Neural progenitor cell (in vitro differentiated cells): ENCODE results near the gene RGN. TPM values are rescaled to one million over a fixed set of nuclear protein-coding genes. Genes with fewer than 3 reads are reported as not detected.

ENCODE experiments used
- DNase-seq: peaks from one replicate; pipeline ENCODE4 v3.0.0-alpha.2; 2016; ENCODE audit warnings: low spot score
- H2AFZ ChIP-seq: fragments of 200-600 bp; sonication (generic); replicated peaks from 2 replicates; pipeline ENCODE4 v1.6.1; 2016; ENCODE audit warnings: antibody characterized with exemption
- H3F3A ChIP-seq: fragments of 200-600 bp; sonication (generic); 2 replicates; pipeline ENCODE4 v1.6.1; 2016; ENCODE audit warnings: antibody characterized with exemption, low read depth
- H3K27ac ChIP-seq: fragments of 200-600 bp; sonication (generic); 2 replicates; pipeline ENCODE4 v1.5.1; 2016; ENCODE audit warnings: mild to moderate bottlenecking
- H3K27me3 ChIP-seq: fragments of 200-600 bp; sonication (generic); 2 replicates; pipeline ENCODE4 v1.6.1; 2016; ENCODE audit warnings: mild to moderate bottlenecking, moderate library complexity
- H3K36me3 ChIP-seq: fragments of 200-600 bp; sonication (generic); 2 replicates; pipeline ENCODE4 v1.5.1; 2016
- H3K4me1 ChIP-seq: fragments of 200-600 bp; sonication (generic); 2 replicates; pipeline ENCODE4 v1.6.1; 2016; ENCODE audit warnings: mixed run types
- H3K4me2 ChIP-seq: fragments of 200-600 bp; sonication (generic); 2 replicates; pipeline ENCODE4 v1.6.1; 2016
- H3K4me3 ChIP-seq: fragments of 200-600 bp; sonication (generic); 2 replicates; pipeline ENCODE4 v1.5.1; 2016
- H3K79me2 ChIP-seq: fragments of 200-600 bp; sonication (generic); 2 replicates; pipeline ENCODE4 v1.6.1; 2016; ENCODE audit warnings: low read depth
- H3K9ac ChIP-seq: fragments of 200-600 bp; sonication (generic); 2 replicates; pipeline ENCODE4 v1.6.1; 2016
- H3K9me3 ChIP-seq: fragments of 200-600 bp; sonication (generic); 2 replicates; pipeline ENCODE4 v1.5.1; 2016; ENCODE audit warnings: low read depth
- H4K20me1 ChIP-seq: fragments of 200-600 bp; sonication (generic); 2 replicates; pipeline ENCODE4 v1.6.1; 2016; ENCODE audit warnings: low read depth
- H3K27ac Mint-ChIP-seq: 3 replicates; pipeline ENCODE4 v1.8.0; 2021; ENCODE audit warnings: mixed read lengths
- H3K27me3 Mint-ChIP-seq: 2 replicates; pipeline ENCODE4 v1.8.0; 2022; ENCODE audit warnings: low read depth, mild to moderate bottlenecking, inconsistent platforms, moderate library complexity, mixed read lengths; ENCODE audit not compliant: insufficient read depth
- H3K36me3 Mint-ChIP-seq: 3 replicates; pipeline ENCODE4 v1.8.0; 2021; ENCODE audit warnings: mixed read lengths
- H3K4me1 Mint-ChIP-seq: 3 replicates; pipeline ENCODE4 v1.8.0; 2021; ENCODE audit warnings: mixed read lengths
- H3K4me3 Mint-ChIP-seq: 3 replicates; pipeline ENCODE4 v1.8.0; 2021; ENCODE audit warnings: mild to moderate bottlenecking, moderate library complexity, mixed read lengths
- H3K9me3 Mint-ChIP-seq: 3 replicates; pipeline ENCODE4 v1.8.0; 2020; ENCODE audit warnings: mixed read lengths
- CTCF ChIP-seq: fragments of 200-600 bp; sonication (generic); IDR thresholded peaks from 2 replicates; pipeline ENCODE4 v1.5.1; 2017; ENCODE audit warnings: antibody characterized with exemption, mild to moderate bottlenecking
- EZH2 ChIP-seq: fragments of 200-600 bp; sonication (generic); IDR thresholded peaks from 2 replicates; pipeline ENCODE4 v1.6.1; 2017; ENCODE audit warnings: antibody characterized with exemption, mild to moderate bottlenecking, moderate library complexity
- EZH2phosphoT487 ChIP-seq: fragments of 200-600 bp; sonication (generic); IDR thresholded peaks from 2 replicates; pipeline ENCODE4 v1.6.1; 2017; ENCODE audit warnings: antibody characterized with exemption
- total RNA-seq: library from RNA; depleted of rRNA; stranded (reverse); fragments of >200 nt; gene quantifications from 2 replicates; pipeline ENCODE4 v1.2.3, GENCODE V29; 2015; ENCODE audit warnings: low replicate concordance

Gene RGN
- total RNA-seq, 1 donor from 2014 or later = 0.92 TPM

- peak; percentile 29 for DNase-seq
- H3K4me1 Mint-ChIP-seq = peaks cover 9% of the 10 kb centered on the region
- Histone ChIP-seq H3F3A (peaks cover 24% of the 10 kb centered on the region), H3K9me3 (no peaks in the 10 kb centered on the region), H3K4me3 (no peak overlapping the region), H3K27ac (no peak overlapping the region), H3K27me3 (no peaks in the 10 kb centered on the region), H3K4me2 (no peak overlapping the region), H3K4me1 (peaks cover 8% of the 10 kb centered on the region), H2AFZ (no peak overlapping the region), H3K9ac (no peak overlapping the region), H3K36me3 (no peaks in the 10 kb centered on the region), H3K79me2 (no peaks in the 10 kb centered on the region), H4K20me1 (no peaks in the 10 kb centered on the region)
- TF ChIP-seq EZH2 (no peak), CTCF (peak; percentile 60)
- H3K4me3 Mint-ChIP-seq = no peak overlapping the region
- H3K36me3 Mint-ChIP-seq = no peaks in the 10 kb centered on the region
- peaks cover 2% of the 10 kb centered on the region for H3K27me3 Mint-ChIP-seq
- H3K9me3 Mint-ChIP-seq = peaks cover 4% of the 10 kb centered on the region
- no peak overlapping the region for H3K27ac Mint-ChIP-seq
Measured at GRCh38 chrX:47093248-47093647, 15.0 kb downstream of the RGN start.

GRCh38 chrX:47093860-47094259 is 15.6 kb downstream of the RGN start:
- H3K27me3 Mint-ChIP-seq = peaks cover 2% of the 10 kb centered on the region
- no peak overlapping the region for H3K27ac Mint-ChIP-seq
- TF ChIP-seq EZH2 = no peak
- no peak for TF ChIP-seq CTCF
- no peak for TF ChIP-seq EZH2phosphoT487
- Histone ChIP-seq H3K9ac (no peak overlapping the region), H3K79me2 (no peaks in the 10 kb centered on the region), H2AFZ (no peak overlapping the region), H3K4me3 (no peak overlapping the region), H4K20me1 (no peaks in the 10 kb centered on the region), H3K36me3 (no peaks in the 10 kb centered on the region), H3K27me3 (no peaks in the 10 kb centered on the region), H3F3A (peaks cover 24% of the 10 kb centered on the region), H3K4me1 (peaks cover 8% of the 10 kb centered on the region), H3K4me2 (no peak overlapping the region), H3K27ac (no peak overlapping the region), H3K9me3 (no peaks in the 10 kb centered on the region)
- H3K36me3 Mint-ChIP-seq = no peaks in the 10 kb centered on the region
- DNase-seq = no peak
- peaks cover 4% of the 10 kb centered on the region for H3K9me3 Mint-ChIP-seq
- H3K4me1 Mint-ChIP-seq = peaks cover 9% of the 10 kb centered on the region
- no peak overlapping the region for H3K4me3 Mint-ChIP-seq

GRCh38 chrX:47097018-47097417 is 18.8 kb downstream of the RGN start:
- Histone ChIP-seq H2AFZ (no peak overlapping the region), H3F3A (no peaks in the 10 kb centered on the region), H3K9me3 (no peaks in the 10 kb centered on the region), H3K27ac (no peak overlapping the region), H3K4me3 (no peak overlapping the region), H3K79me2 (no peaks in the 10 kb centered on the region), H3K36me3 (no peaks in the 10 kb centered on the region), H4K20me1 (no peaks in the 10 kb centered on the region), H3K4me2 (no peak overlapping the region), H3K27me3 (no peaks in the 10 kb centered on the region), H3K4me1 (no peaks in the 10 kb centered on the region), H3K9ac (no peak overlapping the region)
- H3K36me3 Mint-ChIP-seq = no peaks in the 10 kb centered on the region
- no peaks in the 10 kb centered on the region for H3K4me1 Mint-ChIP-seq
- H3K27me3 Mint-ChIP-seq = peaks cover 2% of the 10 kb centered on the region
- no peak for TF ChIP-seq CTCF
- no peak for TF ChIP-seq EZH2
- TF ChIP-seq EZH2phosphoT487 = no peak
- H3K9me3 Mint-ChIP-seq = peaks cover 13% of the 10 kb centered on the region
- DNase-seq = no peak
- H3K4me3 Mint-ChIP-seq = no peak overlapping the region
- H3K27ac Mint-ChIP-seq = no peak overlapping the region
